Mucosa of descending colon (tissue), 3 donors: Measurements from ENCODE around the gene TRIOBP. TPM values are rescaled to one million over a fixed set of nuclear protein-coding genes. Genes with fewer than 3 reads are reported as not detected.

Experiments used
- ATAC-seq: fragments of 200-7000 bp; cut with Tn5 transposase; one replicate; pipeline ENCODE4 v1.9.1; 2020; ENCODE audit warnings: mild to moderate bottlenecking, moderate library complexity
- DNase-seq, 3 donors: peaks; one replicate each; pipeline ENCODE4 v3.0.0-alpha.2; 2020
- H3K36me3 ChIP-seq: fragments of 200-600 bp; one replicate; pipeline ENCODE4 v1.8.0; 2021; ENCODE audit warnings: low read depth, mild to moderate bottlenecking
- H3K4me1 ChIP-seq: fragments of 200-600 bp; one replicate; pipeline ENCODE4 v1.8.0; 2021; ENCODE audit warnings: low read depth, mild to moderate bottlenecking
- H3K4me3 ChIP-seq: fragments of 200-600 bp; one replicate; pipeline ENCODE4 v1.8.0; 2021; ENCODE audit warnings: mild to moderate bottlenecking
- H3K9me3 ChIP-seq: fragments of 200-600 bp; one replicate; pipeline ENCODE4 v1.8.0; 2021; ENCODE audit warnings: mild to moderate bottlenecking
- intact Hi-C, 2 donors: fragments of 100-400 bp; cut with DNase I in 1 of 2; cut with micrococcal nuclease in 1 of 2; formaldehyde crosslinking; loops; one replicate each; pipeline versions ENCODE4 v1.11.0 to v1.11.1; 2022; cut with DNase I, micrococcal nuclease
- long read RNA-seq, 2 donors: library from polyadenylated mRNA; unstranded; transcript quantifications; one replicate each; pipeline ENCODE4 v2.0.0, GENCODE V29; 2019 to 2021
- total RNA-seq, 3 donors: library from RNA; stranded (reverse); fragmentation: NEBNext Ultra II Directional in 2 of 3; extraction: Animal tissue kit (Norgen Biotek cat#: 25700) in 2 of 3; gene quantifications; one replicate each; pipeline versions ENCODE4 v1.2.1 to v1.2.4, GENCODE V29; 2021 to 2023
- TF ChIP-seq, protein P1 (sequence below): fragments of 200-600 bp; IDR thresholded peaks from one replicate; pipeline ENCODE4 v1.8.0; 2022; ENCODE audit warnings: antibody characterized with exemption, mild to moderate bottlenecking
- donor health status: DM: no; HTN: no; CAD: no; lungs with moderate emphysema.
- donor health status: DM: no; HTN: no; CAD: no.
- donor health status: DM: no; HTN: yes; CAD: no.

TRIOBP gene, protein sequence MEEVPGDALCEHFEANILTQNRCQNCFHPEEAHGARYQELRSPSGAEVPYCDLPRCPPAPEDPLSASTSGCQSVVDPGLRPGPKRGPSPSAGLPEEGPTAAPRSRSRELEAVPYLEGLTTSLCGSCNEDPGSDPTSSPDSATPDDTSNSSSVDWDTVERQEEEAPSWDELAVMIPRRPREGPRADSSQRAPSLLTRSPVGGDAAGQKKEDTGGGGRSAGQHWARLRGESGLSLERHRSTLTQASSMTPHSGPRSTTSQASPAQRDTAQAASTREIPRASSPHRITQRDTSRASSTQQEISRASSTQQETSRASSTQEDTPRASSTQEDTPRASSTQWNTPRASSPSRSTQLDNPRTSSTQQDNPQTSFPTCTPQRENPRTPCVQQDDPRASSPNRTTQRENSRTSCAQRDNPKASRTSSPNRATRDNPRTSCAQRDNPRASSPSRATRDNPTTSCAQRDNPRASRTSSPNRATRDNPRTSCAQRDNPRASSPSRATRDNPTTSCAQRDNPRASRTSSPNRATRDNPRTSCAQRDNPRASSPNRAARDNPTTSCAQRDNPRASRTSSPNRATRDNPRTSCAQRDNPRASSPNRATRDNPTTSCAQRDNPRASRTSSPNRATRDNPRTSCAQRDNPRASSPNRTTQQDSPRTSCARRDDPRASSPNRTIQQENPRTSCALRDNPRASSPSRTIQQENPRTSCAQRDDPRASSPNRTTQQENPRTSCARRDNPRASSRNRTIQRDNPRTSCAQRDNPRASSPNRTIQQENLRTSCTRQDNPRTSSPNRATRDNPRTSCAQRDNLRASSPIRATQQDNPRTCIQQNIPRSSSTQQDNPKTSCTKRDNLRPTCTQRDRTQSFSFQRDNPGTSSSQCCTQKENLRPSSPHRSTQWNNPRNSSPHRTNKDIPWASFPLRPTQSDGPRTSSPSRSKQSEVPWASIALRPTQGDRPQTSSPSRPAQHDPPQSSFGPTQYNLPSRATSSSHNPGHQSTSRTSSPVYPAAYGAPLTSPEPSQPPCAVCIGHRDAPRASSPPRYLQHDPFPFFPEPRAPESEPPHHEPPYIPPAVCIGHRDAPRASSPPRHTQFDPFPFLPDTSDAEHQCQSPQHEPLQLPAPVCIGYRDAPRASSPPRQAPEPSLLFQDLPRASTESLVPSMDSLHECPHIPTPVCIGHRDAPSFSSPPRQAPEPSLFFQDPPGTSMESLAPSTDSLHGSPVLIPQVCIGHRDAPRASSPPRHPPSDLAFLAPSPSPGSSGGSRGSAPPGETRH (N-terminal part only)
- 100 to 1,000 TPM in 1 of 3 donors, 10 to 100 TPM in 2; 78.2 to 107 (median 78.6) TPM for total RNA-seq
- long read RNA-seq, donor 1, transcript TRIOBP-205 (8 exons, 2,125 nt), result minor isoform, 7 of 459 reads
- long read RNA-seq, donor 1, transcript TRIOBP-203 (14 exons, 2,324 nt), result major isoform, 318 of 459 reads
- long read RNA-seq, donor 1, partial matches to known transcripts, result 45 of 459 reads
- long read RNA-seq, donor 1, other reads (novel, unspliced or antisense), result 89 of 459 reads
- long read RNA-seq, donor 2, transcript TRIOBP-203 (14 exons, 2,324 nt), result major isoform, 9 of 24 reads
- long read RNA-seq, donor 2, partial matches to known transcripts, result 5 of 24 reads
- long read RNA-seq, donor 2, other reads (novel, unspliced or antisense), result 9 of 24 reads

DNA sequence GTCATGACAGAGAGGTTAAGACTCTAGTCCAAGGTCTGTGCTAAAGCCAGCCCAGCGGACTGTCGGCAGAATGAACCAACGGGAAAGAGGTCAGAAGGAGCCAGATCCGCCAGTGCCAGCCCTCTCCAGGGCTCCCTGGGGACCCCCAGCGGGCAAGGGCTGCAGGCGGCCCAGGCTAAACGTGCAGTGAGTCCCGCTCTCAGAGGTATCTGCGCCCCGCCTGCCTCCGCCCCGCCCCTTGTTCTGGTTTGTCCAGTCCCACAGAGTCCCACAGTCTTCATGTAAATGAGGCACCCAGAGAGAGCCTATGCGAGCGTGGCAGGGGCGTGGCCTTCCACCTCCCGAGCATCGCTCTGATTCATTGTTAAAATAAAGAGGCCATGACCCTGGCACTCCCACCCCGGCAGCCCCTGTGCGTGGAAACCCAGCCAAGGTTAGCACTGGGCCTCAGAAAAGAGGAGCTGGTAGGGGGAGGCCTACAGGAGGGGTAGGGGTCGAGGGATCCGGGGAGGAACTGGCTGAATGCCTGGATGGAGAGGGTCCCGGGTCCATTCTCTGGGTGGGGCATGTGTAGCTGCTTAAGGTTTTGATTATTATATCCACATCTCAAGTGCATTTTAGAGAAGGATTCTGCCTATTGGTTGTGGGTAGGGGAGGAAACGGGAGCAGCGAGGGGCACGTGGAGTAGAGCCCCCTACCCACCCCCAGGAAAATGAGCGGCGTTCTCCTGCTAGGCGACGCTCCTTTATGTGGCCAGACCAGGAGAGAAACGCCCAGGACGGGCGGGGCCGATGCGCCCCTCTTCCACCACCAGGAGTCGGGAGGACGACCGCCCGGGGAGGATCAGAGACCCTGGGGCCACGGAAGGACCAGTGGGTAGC, at the start of gene TRIOBP:
TSS of gene TRIOBP (plus strand) at position 392 of the 881 bp plus-strand sequence. CDS start 4,318 bp downstream, outside the sequence.
- DNase-seq, result peak; percentile 94 to 96 (median 96)
- Histone ChIP-seq H3K4me1 (peaks cover 14% of the 10 kb centered on the region), H3K36me3 (peaks cover 4% of the 10 kb centered on the region), H3K4me3 (no peak within 1 kb of the TSS), H3K9me3 (no peaks in the 10 kb centered on the region)
- intact Hi-C loops, result no loop called here
- ATAC-seq, result peak; percentile 98
- TF ChIP-seq, protein P1, sequence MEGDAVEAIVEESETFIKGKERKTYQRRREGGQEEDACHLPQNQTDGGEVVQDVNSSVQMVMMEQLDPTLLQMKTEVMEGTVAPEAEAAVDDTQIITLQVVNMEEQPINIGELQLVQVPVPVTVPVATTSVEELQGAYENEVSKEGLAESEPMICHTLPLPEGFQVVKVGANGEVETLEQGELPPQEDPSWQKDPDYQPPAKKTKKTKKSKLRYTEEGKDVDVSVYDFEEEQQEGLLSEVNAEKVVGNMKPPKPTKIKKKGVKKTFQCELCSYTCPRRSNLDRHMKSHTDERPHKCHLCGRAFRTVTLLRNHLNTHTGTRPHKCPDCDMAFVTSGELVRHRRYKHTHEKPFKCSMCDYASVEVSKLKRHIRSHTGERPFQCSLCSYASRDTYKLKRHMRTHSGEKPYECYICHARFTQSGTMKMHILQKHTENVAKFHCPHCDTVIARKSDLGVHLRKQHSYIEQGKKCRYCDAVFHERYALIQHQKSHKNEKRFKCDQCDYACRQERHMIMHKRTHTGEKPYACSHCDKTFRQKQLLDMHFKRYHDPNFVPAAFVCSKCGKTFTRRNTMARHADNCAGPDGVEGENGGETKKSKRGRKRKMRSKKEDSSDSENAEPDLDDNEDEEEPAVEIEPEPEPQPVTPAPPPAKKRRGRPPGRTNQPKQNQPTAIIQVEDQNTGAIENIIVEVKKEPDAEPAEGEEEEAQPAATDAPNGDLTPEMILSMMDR, result peak; percentile 52

DNA sequence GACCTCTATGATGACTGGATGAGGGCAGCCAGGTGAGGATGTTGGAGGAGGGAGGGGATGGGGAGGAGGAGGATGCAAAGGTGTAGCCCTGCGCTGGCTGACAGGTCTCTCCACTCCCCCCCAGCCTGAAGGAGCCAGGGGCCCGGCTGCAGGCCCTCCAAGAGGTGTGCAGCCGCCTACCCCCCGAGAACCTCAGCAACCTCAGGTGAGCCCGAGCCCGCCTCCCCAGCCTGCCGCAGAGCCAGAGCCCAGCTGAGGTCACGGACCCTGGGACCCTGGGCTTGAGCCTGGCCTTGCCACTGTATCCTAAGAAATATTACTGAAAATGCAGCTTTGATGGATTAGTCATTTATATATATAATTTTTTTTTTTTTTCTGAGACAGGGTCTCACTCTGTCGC, 49.5 kb upstream of the TRIOBP start:
- Histone ChIP-seq H3K9me3 (no peaks in the 10 kb centered on the region), H3K4me1 (peaks cover 14% of the 10 kb centered on the region), H3K4me3 (no peak overlapping the region), H3K36me3 (no peaks in the 10 kb centered on the region)
- intact Hi-C loops, result loop anchor here in 1 of 2 donors (10.0 kb wide), 1 partner anchor 147 kb away; no protein-coding TSS in a partner anchor
- ATAC-seq (peak; percentile 6), DNase-seq (no peak)
- TF ChIP-seq, protein P1, result no peak

DNA sequence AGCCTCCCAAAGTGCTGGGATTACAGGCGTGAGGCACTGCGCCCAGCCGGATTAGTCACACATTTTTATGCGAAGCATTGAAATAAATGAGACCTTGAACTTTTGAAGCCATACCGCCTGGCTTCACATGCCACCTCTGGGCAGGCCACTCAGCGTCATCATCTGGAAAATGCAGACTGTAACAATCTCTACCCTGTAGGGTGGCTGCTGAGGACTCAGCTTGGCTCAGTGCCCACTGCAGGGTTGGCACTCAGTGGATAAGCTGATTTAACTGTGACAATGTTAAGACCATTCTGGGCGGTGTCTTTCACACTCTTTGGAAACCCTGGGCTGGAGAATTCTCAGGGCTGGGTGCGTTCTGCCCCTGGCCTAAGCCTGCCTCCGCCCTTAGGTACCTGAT, 48.9 kb upstream of the TRIOBP start:
- Histone ChIP-seq H3K36me3 (peaks cover under 1% of the 10 kb centered on the region), H3K9me3 (no peaks in the 10 kb centered on the region), H3K4me3 (no peak overlapping the region), H3K4me1 (peaks cover 9% of the 10 kb centered on the region)
- ATAC-seq (peak; percentile 78), DNase-seq (peak in 2 of 3 donors; percentile 57 to 67)
- TF ChIP-seq, protein P1, result no peak
- intact Hi-C loops, result loop anchor here in 1 of 2 donors (10.0 kb wide), 1 partner anchor 147 kb away; no protein-coding TSS in a partner anchor

DNA sequence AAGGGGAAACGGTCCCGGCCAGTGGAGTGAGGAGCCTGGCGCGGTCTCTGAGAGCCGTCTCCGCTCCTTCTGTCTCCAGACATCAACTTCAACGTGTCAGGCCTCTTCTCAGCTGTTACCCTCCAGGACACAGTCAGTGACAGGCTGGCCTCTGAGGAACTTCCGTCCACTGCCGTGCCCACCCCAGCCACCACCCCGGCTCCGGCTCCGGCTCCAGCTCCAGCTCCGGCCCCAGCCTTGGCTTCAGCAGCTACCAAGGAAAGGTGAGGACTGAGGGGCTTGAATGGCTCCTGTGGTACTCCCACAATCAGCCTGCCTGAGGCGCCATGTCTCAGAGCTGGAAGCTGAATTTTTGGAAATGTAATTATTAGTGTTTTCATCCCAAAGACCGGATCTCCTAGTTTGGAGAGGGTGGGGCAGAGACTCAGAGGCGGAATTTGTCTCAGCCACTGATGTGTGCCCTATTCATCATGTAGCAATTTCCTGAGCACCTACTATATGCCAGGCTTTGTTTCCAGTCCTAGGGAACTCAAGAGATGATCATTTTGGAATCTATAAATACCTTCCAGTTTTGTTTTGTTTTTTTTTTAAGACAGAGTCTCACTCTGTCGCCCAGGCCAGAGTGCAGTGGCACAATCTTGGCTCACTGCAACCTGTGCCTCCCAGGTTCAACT, 46.2 kb upstream of the TRIOBP start:
- TF ChIP-seq, protein P1, result no peak
- Histone ChIP-seq H3K9me3 (no peaks in the 10 kb centered on the region), H3K36me3 (peaks cover 4% of the 10 kb centered on the region), H3K4me3 (no peak overlapping the region), H3K4me1 (peaks cover 10% of the 10 kb centered on the region)
- no peak for ATAC-seq
- no peak for DNase-seq
- intact Hi-C loops, result no loop called here
